HuH-7.5 (cell line): ENCODE measurements around the gene DISP2.

Experiments
- DNase-seq: peaks from one replicate; pipeline ENCODE4 v3.0.0; 2011; ENCODE audit warnings: low spot score

Gene DISP2

DNA sequence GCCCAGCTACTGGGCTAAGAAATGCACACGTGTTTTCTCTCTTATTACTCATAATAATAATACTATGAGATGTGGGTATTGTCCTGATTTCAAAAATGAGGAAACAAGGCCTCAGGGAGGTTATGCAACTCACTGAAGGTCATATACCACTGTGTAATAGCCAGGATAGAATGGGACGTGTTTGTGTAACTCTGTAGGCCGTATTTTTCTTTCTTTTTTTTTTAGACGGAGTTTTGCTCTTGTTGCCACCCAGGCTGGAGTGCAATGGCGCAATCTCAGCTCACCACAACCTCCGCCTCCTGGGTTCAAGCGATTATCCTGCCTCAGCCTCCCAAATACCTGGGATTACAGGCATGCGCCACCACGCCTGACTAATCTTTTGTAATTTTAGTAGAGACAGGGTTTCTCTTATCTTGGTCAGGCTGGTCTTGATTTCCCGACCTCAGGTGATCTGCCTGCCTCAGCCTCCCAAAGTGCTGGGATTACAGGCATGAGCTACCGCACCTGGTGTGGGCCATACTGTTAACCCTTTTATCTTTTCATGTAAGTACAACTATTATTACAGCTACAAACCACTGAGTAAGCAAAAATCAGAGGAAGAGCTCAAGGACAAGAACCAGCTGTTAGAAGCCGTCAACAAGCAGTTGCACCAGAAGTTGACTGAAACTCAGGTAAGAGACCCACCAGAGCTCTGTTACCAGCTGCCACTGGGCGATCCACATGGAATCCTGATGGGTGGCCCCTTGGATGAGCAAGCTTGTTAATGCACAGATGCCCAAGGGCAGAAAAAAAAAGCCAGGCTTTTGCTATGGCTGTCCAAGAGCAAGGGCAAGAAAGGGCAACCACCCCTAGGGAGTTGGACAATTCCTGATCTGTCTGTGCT is 31.2 kb downstream of the DISP2 start:
- no peak for DNase-seq

DNA sequence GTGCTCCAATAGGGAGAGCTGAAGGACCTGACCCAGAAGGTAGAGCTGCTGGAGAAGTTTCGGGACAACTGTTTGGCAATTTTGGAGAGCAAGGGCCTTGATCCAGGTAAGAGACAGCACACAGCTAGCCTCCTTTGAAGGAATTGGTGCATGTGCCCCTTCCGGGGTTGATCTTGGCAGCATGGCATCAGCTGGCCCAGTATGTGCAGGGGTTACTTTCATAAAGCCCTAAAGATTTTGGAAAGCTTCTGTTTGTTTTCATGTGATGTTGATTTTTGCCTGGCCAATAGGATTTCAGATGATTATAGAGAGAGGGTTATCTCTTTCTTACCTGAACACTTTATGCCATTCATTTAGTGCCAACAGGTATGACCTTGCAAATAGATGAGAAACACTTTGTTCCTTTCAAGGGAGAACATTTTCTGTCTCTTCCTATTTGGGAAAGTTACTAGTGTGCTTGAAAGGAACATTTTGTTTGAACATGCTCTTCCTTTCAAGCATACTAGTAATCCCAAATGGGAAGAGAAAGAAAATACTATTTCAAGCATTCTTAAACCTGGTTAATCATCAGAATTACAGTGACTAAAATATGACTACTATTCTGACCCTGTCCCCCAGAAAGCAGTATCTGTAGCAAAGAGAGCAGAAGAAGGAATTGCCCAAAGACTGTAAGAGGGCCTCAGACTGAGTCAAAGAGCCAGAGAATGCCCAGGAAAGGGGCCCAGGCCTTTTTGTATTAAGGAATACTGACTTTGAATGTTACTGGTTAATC is 32.0 kb downstream of the DISP2 start:
- no peak for DNase-seq

DNA sequence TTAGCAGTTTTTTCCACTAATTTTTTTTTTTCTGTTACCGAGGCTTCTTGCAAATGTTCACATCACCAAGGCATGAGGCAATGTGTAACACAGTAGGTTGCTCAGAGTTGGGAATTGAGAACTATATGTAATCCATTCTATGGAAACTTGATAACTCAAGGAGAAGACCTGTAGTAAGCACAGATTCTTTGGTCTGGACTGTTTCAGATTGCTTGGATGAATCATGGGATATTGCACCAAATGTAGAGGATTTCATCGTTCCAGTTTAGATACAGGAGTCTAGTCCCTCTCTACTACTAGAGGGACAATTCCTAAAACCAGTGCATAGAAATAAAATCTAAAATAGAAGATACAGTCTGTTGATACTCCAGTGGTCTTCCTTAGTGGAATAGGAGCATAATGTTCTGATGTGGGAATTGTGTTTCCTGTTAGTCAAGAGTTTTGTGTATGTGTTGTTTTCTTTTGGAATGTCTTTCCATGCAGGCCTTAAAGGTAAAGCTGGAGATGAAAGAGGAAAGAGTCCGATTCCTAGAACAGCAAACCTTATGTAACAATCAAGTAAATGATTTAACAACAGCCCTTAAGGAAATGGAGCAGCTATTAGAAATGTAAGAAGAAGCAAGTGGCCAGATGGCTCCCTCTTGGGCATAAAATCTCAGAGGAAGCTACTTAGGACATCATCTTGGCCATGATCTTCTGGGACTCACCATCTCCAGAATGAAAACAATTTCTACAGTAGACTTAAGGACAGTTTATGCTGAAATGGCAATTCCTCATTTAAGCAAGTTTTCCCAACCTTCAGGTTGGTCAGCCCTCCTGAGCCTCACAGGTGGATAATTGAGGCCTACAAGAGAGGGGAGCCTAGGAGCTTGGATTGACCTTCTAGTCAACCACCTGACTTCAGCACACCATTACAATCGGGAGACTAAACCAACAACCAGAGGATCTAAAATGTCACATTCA is 35.2 kb downstream of the DISP2 start:
- no peak for DNase-seq

DNA sequence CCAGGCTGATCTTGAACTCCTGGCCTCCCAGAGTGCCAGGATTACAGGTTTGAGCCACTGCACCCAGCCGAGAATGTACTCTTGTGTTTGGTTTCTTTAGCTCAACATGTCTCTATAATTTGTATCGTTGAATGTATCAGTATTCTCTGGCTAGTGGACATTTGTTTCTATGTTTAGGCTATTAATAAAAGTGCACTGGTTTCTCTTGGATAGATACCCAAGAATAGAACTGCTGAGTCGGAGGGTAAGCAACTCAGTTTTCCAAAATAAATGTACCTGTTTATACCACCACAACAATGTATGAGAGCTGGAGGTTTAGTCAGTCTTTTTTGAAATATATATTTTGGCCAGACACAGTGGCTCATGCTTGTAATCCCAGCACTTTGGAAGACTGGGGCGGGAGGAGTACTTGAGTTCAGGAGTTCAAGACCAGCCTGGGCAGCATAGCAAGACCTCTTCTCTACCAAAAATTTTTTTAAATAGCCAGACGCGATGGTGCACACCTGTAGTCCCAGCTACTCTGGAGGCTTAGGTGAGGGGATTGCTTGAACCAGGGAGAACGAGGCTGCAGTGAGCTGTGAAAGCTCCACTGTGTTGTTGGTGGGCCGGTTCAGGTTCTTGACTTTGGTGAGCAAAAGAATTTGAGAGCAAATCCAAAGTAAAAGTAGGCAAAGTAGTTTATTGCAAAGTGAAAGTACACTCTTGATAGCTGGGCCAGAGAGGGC is 39.8 kb downstream of the DISP2 start:
- DNase-seq, result no peak

DNA sequence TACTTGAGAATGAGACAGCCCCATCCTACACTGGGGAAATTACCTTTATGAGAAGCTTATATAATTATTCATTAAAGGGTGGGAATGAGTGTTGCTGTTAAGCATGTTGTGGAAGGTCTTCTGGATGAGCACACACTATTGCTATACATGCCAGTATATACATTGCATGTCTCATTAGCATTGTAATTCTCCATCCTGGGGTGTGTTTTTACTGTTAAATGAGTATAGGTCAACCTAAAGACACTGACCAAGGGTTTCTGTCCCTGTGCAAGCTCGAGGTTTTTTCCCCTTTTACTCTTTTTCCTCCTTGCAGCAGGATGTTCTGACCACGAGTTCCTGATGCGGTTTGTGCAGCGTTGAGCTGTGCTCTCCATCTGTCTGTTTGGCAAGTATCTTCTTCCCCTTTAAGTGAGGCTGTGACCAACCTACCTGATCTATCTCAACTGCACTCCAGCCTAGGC is 40.4 kb downstream of the DISP2 start:
- DNase-seq, result no peak

DNA sequence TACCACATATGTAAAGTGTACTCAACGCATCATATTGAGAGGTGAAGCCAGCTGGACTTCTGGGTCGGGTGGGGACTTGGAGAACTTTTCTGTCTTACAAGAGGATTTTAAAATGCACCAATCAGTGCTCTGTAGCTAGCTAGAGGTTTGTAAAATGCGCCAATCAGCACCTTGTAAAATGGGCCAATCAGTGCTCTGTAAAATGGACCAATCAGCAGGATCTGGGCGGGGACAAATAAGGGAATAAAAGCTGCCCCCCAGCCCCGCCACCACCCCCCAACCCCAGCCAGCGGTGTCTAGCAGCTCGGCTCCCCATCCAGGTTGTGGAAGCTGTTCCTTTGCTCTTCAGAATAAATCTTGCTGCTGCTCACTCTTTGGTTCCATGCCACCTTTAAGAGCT is 41.4 kb downstream of the DISP2 start:
- no peak for DNase-seq

DNA sequence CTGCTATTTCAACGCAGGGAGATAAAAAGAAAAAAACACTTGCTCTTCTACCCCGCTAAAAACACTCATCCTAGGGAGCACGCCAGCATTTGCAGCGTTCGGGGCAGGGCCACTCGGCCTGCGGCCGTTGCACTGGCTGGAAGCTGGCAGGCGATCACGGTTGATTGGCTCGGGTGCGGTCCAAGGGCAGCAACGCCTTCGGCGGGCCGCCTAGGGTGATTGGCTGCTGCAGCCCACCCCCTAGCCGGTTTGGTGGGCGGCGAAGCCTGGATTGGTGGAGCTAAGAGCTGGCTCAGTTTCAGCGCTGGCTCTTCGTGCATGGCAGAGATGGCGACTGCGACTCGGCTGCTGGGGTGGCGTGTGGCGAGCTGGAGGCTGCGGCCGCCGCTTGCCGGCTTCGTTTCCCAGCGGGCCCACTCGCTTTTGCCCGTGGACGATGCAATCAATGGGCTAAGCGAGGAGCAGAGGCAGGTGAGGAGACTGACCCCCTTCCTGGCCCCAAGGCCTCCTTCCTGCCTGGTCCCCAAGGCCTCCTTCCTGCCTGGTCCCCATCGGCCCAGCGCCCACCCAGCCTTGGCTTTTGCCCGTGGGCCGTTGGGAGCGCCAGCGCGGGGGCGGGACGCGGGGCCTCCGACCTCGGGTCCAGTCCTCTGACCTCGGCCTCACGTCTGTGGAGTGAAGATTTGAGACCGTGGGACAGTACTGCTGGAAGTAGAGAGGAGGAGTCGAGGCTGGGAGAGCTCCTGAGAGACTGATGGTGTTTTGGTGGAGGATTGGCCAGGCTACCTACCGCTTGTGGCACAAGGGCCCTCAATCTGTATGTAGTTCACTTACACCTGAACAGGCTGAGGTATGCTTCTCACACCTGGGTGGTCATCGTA is 47.7 kb downstream of the DISP2 start, which contains the start of gene IVD:
Gene IVD (plus strand): TSS at position 295 of the 881 bp plus-strand sequence. CDS start 33 bp downstream, at position 328.
- DNase-seq, result peak; percentile 98

DNA sequence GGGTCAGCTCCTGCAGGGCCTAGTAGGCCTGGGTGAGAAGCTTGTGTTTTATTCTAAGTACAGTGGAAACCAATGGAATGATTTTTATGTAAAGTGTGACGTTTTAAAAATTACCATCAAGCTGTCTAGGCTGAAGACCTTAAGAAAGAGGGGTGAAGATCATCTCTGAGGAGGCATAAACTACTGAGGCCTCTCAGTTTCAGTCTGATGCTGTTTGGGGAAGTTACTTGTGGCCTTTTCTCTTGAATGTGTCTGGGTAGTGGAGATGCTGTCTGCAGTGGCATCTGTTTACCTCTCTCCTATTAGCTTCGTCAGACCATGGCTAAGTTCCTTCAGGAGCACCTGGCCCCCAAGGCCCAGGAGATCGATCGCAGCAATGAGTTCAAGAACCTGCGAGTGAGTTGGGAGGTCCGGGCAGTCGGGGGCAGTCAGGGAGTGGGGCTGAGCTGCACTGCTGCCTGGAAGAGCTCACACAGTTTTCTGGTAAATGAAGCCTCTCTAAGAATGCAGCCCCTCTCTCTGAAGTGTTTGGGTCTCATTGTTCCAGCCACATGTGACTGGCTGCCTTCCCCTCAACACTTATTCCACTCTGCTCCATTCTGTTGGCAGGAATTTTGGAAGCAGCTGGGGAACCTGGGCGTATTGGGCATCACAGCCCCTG is 49.4 kb downstream of the DISP2 start:
- no peak for DNase-seq

DNA sequence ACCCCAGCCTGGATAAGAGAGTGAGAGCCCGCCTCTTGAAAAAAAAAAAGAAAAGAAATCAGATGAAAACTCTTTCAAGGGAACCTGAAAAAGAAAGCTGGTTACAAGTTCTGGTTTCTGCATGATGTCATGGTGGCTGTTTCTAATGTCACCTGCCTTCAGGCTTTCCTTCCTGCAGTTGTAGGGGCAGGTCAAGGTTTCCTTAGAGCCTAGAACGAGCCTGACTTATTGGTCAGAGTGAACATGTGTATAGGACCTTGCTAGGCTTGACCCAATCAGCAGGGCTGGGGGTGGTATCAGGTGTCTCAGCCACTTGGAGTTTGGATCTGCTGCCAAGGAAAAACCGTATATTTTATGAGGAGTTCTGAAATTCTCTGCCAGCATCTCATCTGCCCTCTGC is 51.3 kb downstream of the DISP2 start:
- DNase-seq, result no peak

DNA sequence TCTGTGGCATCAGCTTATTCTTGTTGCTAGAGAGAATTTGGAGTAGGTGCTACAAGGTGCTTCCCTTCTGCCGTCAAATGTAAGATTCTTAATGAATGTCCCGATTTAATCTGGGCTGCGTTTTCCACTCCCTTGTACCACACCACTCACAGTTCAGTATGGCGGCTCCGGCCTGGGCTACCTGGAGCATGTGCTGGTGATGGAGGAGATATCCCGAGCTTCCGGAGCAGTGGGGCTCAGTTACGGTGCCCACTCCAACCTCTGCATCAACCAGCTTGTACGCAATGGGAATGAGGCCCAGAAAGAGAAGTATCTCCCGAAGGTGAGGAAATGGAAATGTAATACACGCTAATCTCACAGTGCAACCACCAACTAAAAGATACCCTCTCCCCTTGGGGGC is 52.5 kb downstream of the DISP2 start:
- DNase-seq, result no peak

DNA sequence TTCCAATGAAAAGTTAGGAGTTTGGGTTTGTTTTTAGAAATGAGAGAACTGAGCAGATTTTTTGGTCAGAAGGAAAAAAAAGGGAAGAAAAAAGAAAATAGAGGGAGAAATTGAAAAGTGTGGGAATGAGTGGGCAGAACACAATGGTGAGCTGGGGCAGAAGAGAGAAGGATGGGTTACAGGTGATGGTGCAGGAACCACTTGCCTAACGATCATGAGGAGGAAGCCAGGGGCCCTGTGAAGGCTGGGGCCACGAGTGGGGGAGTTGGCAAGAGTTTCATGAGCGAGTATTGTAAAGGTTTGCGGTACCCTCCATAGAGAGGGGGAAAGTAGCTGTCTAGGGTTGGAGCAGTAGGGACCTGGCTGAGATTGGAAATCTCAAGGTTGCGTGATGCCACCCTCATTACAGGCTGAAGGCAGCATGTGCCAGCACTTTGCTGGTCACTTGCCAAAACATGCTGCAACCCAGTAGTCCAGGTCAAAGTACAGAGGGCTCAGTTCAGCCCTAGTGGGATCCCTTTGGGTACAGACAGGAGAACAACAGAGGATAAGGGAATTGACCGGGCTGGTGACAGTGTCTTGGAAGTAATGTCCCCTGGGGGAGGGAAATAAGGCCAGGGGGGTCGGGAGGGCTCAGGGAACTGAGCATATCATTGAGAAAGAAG is 54.2 kb downstream of the DISP2 start:
- peak; percentile 42 for DNase-seq

DNA sequence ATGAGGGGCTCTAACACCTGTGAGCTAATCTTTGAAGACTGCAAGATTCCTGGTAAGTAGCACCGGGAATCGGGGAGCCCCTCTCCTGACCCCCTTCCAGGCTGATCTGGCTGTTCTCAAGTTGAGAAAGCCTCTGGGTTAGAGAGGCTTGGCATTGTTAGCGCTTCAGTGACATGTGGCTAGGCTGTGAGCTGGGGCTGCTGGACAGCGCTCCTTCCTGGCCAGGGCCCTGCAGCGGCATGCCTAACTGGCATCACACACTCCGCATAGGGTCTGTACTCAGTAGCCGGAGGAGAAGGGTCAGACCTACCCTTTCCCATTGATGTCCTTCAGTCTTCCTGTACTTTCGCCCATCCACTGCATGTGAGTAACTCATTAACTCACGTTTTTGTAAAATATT is 55.0 kb downstream of the DISP2 start:
- DNase-seq, result no peak

DNA sequence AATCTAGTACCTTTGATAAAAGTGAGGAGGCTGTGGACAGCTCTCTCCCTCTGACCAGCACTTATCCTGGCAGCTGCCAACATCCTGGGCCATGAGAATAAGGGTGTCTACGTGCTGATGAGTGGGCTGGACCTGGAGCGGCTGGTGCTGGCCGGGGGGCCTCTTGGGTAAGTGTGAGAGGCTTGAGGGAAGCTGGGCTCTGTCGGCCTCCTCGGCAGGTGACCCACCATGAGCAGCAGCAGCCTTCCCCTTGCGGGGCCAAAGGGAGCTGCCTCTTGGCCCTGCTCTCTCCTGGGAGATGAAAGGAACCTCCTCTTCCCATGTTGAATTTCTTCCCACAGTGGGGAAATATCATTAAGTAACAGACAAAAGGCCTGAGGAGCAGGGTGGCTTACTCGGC is 56.8 kb downstream of the DISP2 start:
- no peak for DNase-seq

DNA sequence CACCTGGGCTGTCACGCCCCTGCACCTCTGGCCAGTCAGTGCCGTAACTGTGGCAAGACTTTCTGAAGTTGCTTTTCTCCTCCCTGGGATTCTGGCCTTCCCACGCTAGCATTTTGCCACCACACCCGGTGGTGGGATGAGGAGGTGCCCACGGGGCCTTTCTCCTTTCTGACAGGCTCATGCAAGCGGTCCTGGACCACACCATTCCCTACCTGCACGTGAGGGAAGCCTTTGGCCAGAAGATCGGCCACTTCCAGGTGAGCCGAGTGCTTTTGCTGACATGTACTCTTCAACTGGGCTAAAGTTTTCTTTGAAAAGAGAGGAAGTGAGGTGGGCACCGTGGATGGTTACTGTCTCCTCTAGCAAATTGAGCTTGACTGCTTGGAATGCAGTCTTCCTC is 57.2 kb downstream of the DISP2 start:
- DNase-seq, result no peak

DNA sequence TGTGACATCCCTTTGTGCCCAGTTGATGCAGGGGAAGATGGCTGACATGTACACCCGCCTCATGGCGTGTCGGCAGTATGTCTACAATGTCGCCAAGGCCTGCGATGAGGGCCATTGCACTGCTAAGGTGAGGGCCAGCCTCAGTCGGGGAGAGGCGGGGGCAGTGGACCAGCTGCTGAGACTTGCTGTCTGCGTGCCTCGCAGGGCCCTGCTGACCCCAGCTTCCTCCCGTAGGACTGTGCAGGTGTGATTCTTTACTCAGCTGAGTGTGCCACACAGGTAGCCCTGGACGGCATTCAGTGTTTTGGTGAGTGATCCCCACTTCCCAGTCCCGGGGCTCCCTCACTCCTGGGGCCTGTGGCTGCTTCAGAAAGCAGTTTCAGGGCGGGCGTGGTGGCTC is 58.0 kb downstream of the DISP2 start:
- DNase-seq, result no peak

DNA sequence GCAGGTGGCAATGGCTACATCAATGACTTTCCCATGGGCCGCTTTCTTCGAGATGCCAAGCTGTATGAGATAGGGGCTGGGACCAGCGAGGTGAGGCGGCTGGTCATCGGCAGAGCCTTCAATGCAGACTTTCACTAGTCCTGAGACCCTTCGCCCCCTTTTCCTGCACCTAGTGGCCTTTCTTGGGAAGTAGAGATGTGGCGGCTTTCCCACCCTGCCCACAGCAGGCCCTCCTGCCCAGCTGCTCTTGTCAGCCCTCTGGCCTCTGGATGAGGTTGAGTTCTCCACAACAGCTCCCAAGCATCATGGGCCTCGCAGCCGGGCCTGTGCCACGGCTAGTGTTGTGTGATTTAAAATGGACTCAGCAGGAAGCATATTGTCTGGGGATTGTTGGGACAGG is 60.1 kb downstream of the DISP2 start:
- no peak for DNase-seq

DNA sequence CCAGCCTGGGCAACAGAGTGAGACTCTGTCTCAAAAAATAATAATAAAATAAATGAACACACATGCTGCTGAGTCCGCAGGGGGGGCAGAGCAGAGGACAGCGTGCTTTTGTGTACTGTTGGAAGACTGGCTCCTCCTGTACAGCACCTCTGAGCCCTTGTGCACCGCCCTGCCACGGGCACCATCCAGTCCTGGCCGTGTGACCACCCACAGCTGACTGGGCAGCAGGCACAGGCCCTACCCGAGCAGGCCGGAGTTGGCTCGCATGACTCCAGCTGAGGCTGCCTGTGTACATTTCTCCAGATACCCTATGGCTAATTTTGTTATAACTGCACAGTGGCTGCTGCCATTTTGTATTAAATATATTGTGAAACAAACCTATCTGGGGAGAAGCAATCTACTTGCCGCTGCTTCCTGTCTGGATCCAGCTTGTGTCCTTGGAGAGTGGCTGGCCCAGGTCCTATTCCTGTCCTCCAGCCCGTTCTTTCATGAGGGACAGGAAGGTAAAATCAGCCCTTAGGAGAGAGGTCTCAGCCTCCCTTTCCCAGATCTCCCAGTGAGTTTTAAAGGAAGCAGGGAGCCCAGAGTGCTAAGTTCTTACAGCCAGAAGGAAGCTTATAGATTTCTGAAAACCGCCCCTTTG is 62.2 kb downstream of the DISP2 start:
- DNase-seq, result no peak

DNA sequence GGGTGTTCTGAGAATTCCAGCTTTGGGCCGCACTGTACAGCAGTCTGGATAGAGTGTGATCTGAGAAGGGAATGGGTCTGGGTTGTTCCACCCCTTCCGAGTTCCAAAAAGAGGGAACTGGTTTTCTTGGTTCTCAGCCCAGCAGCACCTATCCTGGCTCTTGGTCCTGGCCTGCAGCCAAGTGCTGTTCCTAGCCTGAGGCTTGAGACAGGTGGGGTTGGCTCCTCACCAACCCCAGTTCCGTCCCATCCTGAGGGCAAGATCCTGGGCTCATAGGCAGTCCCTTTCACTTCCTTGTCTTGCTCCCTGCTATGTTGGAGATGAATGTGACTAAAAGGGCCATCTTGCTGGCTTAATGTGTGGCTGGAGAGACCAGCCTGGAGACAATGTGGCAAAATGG is 62.8 kb downstream of the DISP2 start:
- peak; percentile 29 for DNase-seq
